SU-DHL-6 (cell line): Measurements from ENCODE around the gene KIF1A.

Source experiments
- H2AFZ ChIP-seq: fragments of 200-600 bp; sonication (generic); 2 replicates; pipeline ENCODE4 v1.6.1; 2014; ENCODE audit warnings: low read depth, mild to moderate bottlenecking, moderate library complexity, mixed read lengths, antibody characterized with exemption, low read length; ENCODE audit not compliant: severe bottlenecking
- H3F3A ChIP-seq: fragments of 200-600 bp; shearing (Covaris generic); 2 replicates; pipeline ENCODE4 v1.6.0; 2016; ENCODE audit warnings: antibody characterized with exemption, mild to moderate bottlenecking; ENCODE audit not compliant: insufficient read depth
- H3K27ac ChIP-seq: fragments of 200-600 bp; sonication (generic); 2 replicates; pipeline ENCODE4 v1.5.1; 2016; ENCODE audit warnings: low read depth, mild to moderate bottlenecking, low read length, moderate library complexity, mixed read lengths
- H3K27me3 ChIP-seq: fragments of 200-600 bp; sonication (generic), shearing (Covaris generic); 2 replicates; pipeline ENCODE4 v1.6.0; 2014; ENCODE audit warnings: mild to moderate bottlenecking, low read length
- H3K36me3 ChIP-seq: fragments of 200-600 bp; sonication (generic); 2 replicates; pipeline ENCODE4 v1.6.1; 2014; ENCODE audit warnings: mild to moderate bottlenecking, low read length, mixed read lengths
- H3K4me2 ChIP-seq: fragments of 300-600, 200-600 bp; shearing (Covaris generic), sonication (generic); 2 replicates; pipeline ENCODE4 v1.6.0; 2014; ENCODE audit warnings: low read length, low read depth, mild to moderate bottlenecking; ENCODE audit not compliant: poor library complexity, severe bottlenecking
- H3K4me3 ChIP-seq: fragments of 200-600 bp; sonication (generic); 2 replicates; pipeline ENCODE4 v1.5.1; 2014; ENCODE audit warnings: antibody characterized with exemption, low read length, mild to moderate bottlenecking, mixed read lengths; ENCODE audit not compliant: insufficient read depth, poor library complexity, severe bottlenecking
- H3K79me2 ChIP-seq: fragments of 200-600 bp; sonication (generic); 2 replicates; pipeline ENCODE4 v1.6.1; 2014; ENCODE audit warnings: mild to moderate bottlenecking, low read length, moderate library complexity; ENCODE audit not compliant: insufficient read depth
- H3K9ac ChIP-seq: fragments of 200-600 bp; sonication (generic); 2 replicates; pipeline ENCODE4 v1.7.0; 2014; ENCODE audit warnings: mild to moderate bottlenecking, low read length
- H3K9me2 ChIP-seq: fragments of 200-600 bp; sonication (generic); replicated peaks from 2 replicates; pipeline ENCODE4 v1.6.1; 2014; ENCODE audit warnings: low read length; ENCODE audit not compliant: insufficient read depth
- H3K9me3 ChIP-seq: fragments of 200-600 bp; sonication (generic); 2 replicates; pipeline ENCODE4 v1.6.1; 2014; ENCODE audit warnings: low read length, mixed read lengths; ENCODE audit not compliant: insufficient read depth
- H4K20me1 ChIP-seq: fragments of 200-600 bp; sonication (generic); 2 replicates; pipeline ENCODE4 v1.6.1; 2014; ENCODE audit warnings: low read depth, mild to moderate bottlenecking, antibody characterized with exemption, low read length, moderate library complexity, mixed read lengths
- CTCF ChIP-seq: fragments of 200-600 bp; sonication (generic); IDR thresholded peaks from one replicate; pipeline ENCODE4 v1.5.1; 2017; ENCODE audit warnings: antibody characterized with exemption, mild to moderate bottlenecking, low read length, moderate library complexity; ENCODE audit not compliant: insufficient read depth, poor library complexity, severe bottlenecking
- EZH2phosphoT487 ChIP-seq: fragments of 200-600 bp; sonication (generic), shearing (Covaris generic); conservative IDR thresholded peaks from 2 replicates; pipeline ENCODE4 v1.6.1; 2018; ENCODE audit warnings: mild to moderate bottlenecking, antibody characterized with exemption, low read length, moderate library complexity, mixed read lengths

KIF1A gene

GRCh38 chr2:240790370-240791220 is 29.4 kb downstream of the KIF1A start:
- H3K79me2 ChIP-seq: no peaks in the 10 kb centered on the region
- H3K27me3 ChIP-seq: no peaks in the 10 kb centered on the region
- no peak overlapping the region for H3K9ac ChIP-seq
- H2AFZ ChIP-seq: no peak overlapping the region
- H3K4me2 ChIP-seq: no peak overlapping the region
- TF ChIP-seq CTCF: no peak
- TF ChIP-seq EZH2phosphoT487: no peak
- H3K36me3 ChIP-seq: no peaks in the 10 kb centered on the region
- no peaks in the 10 kb centered on the region for H3K9me2 ChIP-seq
- no peaks in the 10 kb centered on the region for H4K20me1 ChIP-seq
- H3F3A ChIP-seq: no peaks in the 10 kb centered on the region
- no peaks in the 10 kb centered on the region for H3K9me3 ChIP-seq
- no peak overlapping the region for H3K27ac ChIP-seq
- no peak overlapping the region for H3K4me3 ChIP-seq

GRCh38 chr2:240789501-240790369 is 30.3 kb downstream of the KIF1A start:
- H3K27ac ChIP-seq: no peak overlapping the region
- H3K36me3 ChIP-seq: no peaks in the 10 kb centered on the region
- no peaks in the 10 kb centered on the region for H3K9me2 ChIP-seq
- H3K4me3 ChIP-seq: no peak overlapping the region
- no peaks in the 10 kb centered on the region for H3K9me3 ChIP-seq
- H3K4me2 ChIP-seq: no peak overlapping the region
- no peaks in the 10 kb centered on the region for H3F3A ChIP-seq
- H3K9ac ChIP-seq: no peak overlapping the region
- H4K20me1 ChIP-seq: no peaks in the 10 kb centered on the region
- H3K79me2 ChIP-seq: no peaks in the 10 kb centered on the region
- H2AFZ ChIP-seq: no peak overlapping the region
- no peak for TF ChIP-seq CTCF
- no peak for TF ChIP-seq EZH2phosphoT487
- H3K27me3 ChIP-seq: no peaks in the 10 kb centered on the region

GRCh38 chr2:240789051-240789453 is 31.0 kb downstream of the KIF1A start:
- Histone ChIP-seq H3K27ac (no peak overlapping the region), H3K4me3 (no peak overlapping the region), H3K9me2 (no peaks in the 10 kb centered on the region), H4K20me1 (no peaks in the 10 kb centered on the region), H3K36me3 (no peaks in the 10 kb centered on the region), H3K9me3 (no peaks in the 10 kb centered on the region), H3K27me3 (no peaks in the 10 kb centered on the region), H3K4me2 (no peak overlapping the region), H3F3A (no peaks in the 10 kb centered on the region), H3K9ac (no peak overlapping the region), H3K79me2 (no peaks in the 10 kb centered on the region), H2AFZ (no peak overlapping the region)
- TF ChIP-seq CTCF (no peak), EZH2phosphoT487 (0 out of 2 replicates have a peak, but pooled peaks have one; percentile 40)
